ENCODE results near the gene TCN2.
"Not testable (repeated sequence)": the region's sequence is repeated elsewhere in the genome, so short reads cannot be mapped to it uniquely, and the experiment has no call there.

TCN2 gene

DNA sequence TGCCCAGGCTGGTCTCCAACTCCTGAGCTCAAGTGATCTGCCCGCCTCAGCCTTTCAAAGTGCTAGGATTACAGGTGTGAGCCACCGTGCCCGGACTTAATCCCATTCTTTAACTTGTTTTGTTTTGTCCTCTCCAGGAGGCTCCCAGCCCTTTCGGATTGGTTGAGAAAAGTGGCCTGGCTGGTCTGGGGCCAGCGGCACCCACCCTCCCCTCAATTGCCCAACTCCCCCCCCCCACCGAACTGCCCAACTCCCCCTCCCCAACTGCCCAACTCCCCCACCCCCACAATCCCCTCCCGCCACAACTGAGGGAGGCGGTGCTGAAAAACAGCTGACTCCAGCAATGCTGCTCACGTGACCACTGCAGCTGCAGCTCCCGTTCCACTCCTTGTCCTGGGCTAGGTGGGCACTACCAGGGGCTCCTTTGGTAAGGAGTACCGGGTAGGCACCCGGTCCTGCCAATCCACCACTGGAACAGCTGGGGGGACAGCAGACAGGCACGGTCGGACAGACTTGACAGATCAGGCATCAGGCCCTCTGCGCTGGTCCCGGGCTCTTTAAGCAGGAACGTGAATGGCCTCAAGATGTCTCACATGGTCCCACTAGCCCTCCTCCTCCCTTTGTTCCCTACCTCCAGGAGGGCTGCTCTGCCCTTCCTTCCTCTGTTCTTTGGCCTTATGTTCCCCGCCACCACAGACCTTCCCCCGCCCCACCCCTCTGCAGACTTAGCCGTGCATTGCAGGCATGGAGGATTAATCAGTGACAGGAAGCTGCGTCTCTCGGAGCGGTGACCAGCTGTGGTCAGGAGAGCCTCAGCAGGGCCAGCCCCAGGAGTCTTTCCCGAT lies at the start of gene TCN2:
TSS of gene TCN2 (plus strand) at position 720 of the 845 bp plus-strand sequence. CDS start 158 bp downstream, outside the sequence.
- H3K4me1 Mint-ChIP-seq = peaks cover 53% of the 10 kb centered on the region
- no peaks in the 10 kb centered on the region for H3K9me3 Mint-ChIP-seq
- ATAC-seq = peak; percentile 88
- H3K4me3 Mint-ChIP-seq = peak within 1 kb of the TSS; percentile 80 to 89
- DNase-seq = peak; percentile 36 to 57
- H3K27ac Mint-ChIP-seq = peak within 1 kb of the TSS in 1 of 2 donors; percentile 30
- H3K27me3 Mint-ChIP-seq = no peaks in the 10 kb centered on the region

GRCh38 chr22:30557243-30557642 lies 49.7 kb upstream of the TCN2 start:
- Mint-ChIP-seq H3K4me1 (no peaks in the 10 kb centered on the region), H3K27ac (peak overlapping the region in 1 of 2 donors; percentile 81), H3K27me3 (no peaks in the 10 kb centered on the region), H3K4me3 (no peak overlapping the region), H3K9me3 (no peaks in the 10 kb centered on the region)
- ATAC-seq (no peak), DNase-seq (no peak)

DNA sequence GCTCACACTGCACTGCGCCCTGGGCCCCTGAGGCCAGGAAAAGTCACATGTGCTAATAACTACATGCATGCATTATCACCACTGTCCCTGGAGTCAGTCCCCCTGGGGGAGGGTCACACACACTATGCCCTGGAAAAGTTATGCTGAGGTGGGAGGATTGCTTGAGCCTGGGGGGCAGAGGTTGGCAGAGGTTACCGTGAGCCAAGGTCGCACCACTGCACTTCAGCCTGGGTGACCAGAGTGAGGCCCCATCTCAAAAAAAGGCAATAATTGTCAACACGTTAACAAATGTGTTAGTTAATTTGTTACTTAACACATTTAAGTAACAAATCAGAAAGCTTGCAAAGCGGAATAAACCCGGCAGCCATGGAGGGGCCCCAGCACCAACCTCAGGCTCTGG lies 47.1 kb upstream of the TCN2 start:
- Mint-ChIP-seq H3K27ac (no peak overlapping the region), H3K27me3 (no peaks in the 10 kb centered on the region), H3K9me3 (no peaks in the 10 kb centered on the region), H3K4me3 (no peak overlapping the region), H3K4me1 (no peaks in the 10 kb centered on the region)
- ATAC-seq = no peak
- DNase-seq = no peak

DNA sequence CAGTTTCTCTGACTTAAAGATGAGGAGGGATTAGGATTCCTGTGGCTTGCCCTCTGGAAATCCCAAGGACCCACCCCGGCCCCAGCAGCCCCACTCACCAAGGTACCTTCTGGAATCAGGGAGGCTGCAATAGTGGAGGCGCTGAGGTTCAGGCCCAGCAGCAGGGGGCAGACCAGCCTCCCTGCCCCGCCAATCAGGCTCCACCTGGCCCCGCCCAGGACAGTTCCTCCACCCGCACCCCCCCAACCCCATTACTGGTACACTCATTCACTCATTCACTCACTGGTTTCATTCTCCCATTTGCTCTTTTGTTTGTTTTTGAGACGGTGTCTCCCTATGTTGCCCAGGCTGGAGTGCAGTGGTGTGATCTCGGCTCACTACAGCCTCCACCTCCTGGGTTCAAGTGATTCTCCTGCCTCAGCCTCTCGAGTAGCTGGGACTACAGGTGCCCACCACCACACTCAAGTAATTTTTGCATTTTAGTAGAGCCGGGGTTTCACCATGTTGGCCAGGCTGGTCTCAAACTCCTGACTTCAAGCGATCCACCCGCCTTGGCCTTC lies 46.3 kb upstream of the TCN2 start:
- H3K27me3 Mint-ChIP-seq, ATAC-seq, H3K27ac Mint-ChIP-seq, DNase-seq, H3K4me3 Mint-ChIP-seq, H3K4me1 Mint-ChIP-seq, H3K9me3 Mint-ChIP-seq: not testable (repeated sequence)

DNA sequence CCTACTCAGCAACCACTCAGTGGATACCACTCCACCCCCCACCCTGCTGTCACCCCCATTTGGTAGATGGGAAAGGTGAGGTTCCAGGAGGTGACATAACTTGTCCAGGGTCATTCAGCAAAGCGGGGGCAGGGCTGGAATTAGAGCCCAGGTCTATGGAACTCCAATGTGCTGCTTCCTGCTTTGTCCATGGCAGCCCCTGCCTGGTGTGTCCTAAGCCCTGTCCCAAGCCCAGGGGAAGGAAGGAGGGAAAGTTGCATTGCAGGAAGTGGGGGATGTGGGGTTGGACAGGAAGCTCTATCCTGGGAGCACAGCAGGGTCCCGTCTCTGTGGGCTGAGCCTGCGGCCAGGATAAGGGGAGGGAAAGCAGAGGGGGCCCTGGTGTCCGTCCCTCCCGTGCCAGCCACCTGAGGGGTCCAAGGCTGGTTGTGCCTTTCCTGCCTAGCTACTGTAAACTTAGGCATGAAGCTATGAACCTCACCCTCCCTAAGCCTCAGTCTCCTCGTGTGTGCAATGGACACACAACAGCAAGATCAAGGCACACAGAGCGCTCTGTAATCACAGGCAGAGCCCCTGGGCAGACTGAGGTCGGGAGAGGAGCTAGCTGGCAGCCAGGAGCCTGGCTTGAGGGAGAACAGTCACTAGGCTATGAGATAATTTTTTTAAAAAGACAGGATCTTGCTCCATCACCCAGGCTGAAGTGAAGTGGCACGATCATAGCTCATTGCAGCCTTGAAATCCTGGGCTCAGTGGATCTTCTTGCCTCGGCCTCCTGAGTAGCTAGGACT lies 45.4 kb upstream of the TCN2 start:
- ATAC-seq (no peak), DNase-seq (no peak)
- H3K4me3 Mint-ChIP-seq = no peak overlapping the region
- H3K27me3 Mint-ChIP-seq = no peaks in the 10 kb centered on the region
- no peaks in the 10 kb centered on the region for H3K4me1 Mint-ChIP-seq
- no peak overlapping the region for H3K27ac Mint-ChIP-seq
- no peaks in the 10 kb centered on the region for H3K9me3 Mint-ChIP-seq

GRCh38 chr22:30562366-30562765 lies 44.6 kb upstream of the TCN2 start:
- no peak overlapping the region for H3K27ac Mint-ChIP-seq
- H3K4me3 Mint-ChIP-seq = no peak overlapping the region
- no peaks in the 10 kb centered on the region for H3K27me3 Mint-ChIP-seq
- ATAC-seq (no peak), DNase-seq (no peak)
- H3K9me3 Mint-ChIP-seq = no peaks in the 10 kb centered on the region
- H3K4me1 Mint-ChIP-seq = no peaks in the 10 kb centered on the region

DNA sequence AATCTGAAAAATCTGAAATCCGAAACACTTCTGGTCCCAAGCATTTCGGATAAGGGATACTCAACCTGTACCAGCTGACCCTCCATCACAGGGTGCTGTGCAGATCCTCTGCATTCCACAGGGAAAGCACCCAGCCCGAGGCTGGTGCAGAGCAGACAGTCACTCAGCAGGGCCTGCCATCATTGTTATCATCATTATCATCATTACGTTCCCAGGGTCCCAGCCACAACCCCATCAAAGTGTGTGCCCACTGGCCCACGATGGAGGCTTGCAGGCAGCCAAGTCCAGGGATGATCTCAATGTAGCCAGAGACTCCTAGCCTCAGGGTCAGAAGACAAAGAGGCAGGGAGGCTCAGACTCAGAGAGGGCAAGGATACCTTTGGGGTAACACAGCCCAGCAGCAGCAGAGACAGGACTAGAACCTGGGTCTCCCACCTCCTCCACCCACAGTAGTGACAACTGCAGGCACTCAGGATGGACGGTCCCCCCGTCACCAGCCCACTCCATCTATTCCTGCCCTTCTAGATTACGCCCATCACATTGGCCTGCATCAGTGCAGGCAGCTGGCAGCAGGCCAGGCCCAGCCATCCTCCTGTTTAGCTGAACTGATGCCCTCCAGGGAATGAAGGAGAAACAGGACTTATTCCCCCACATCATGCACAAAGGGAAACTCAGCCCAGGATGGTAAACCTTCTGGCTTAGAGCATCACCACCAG lies 42.8 kb upstream of the TCN2 start:
- no peaks in the 10 kb centered on the region for H3K27me3 Mint-ChIP-seq
- H3K4me1 Mint-ChIP-seq = no peaks in the 10 kb centered on the region
- H3K27ac Mint-ChIP-seq = no peak overlapping the region
- H3K4me3 Mint-ChIP-seq = no peak overlapping the region
- DNase-seq (no peak), ATAC-seq (no peak)
- no peaks in the 10 kb centered on the region for H3K9me3 Mint-ChIP-seq

DNA sequence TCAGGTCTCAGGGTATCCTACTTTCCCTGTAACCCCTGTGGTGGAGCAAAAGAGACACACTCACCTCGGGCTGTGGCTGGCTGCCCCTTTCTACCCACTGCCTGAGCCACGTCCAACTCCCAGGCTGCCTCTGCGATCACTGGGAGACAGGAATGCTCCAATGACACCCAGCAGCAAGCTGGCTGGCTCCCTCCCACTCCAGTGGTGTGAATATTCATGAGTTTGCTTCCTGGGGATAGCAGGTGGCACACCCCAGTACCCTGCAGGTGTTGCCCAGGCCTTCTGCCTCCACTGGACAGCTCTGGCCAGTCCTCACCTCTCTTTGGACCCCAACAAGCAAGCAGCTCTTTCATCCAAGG lies 42.2 kb upstream of the TCN2 start:
- Mint-ChIP-seq H3K9me3 (no peaks in the 10 kb centered on the region), H3K4me1 (no peaks in the 10 kb centered on the region), H3K27ac (no peak overlapping the region), H3K27me3 (no peaks in the 10 kb centered on the region), H3K4me3 (no peak overlapping the region)
- DNase-seq (no peak), ATAC-seq (no peak)

GRCh38 chr22:30565341-30565740 lies 41.6 kb upstream of the TCN2 start:
- ATAC-seq = no peak
- DNase-seq = no peak
- Mint-ChIP-seq H3K27ac (no peak overlapping the region), H3K27me3 (no peaks in the 10 kb centered on the region), H3K9me3 (no peaks in the 10 kb centered on the region), H3K4me1 (no peaks in the 10 kb centered on the region), H3K4me3 (no peak overlapping the region)

GRCh38 chr22:30566125-30566524 lies 40.8 kb upstream of the TCN2 start:
- Mint-ChIP-seq H3K27me3 (no peaks in the 10 kb centered on the region), H3K27ac (peak overlapping the region in 1 of 2 donors; percentile 7), H3K4me3 (no peak overlapping the region), H3K9me3 (no peaks in the 10 kb centered on the region), H3K4me1 (no peaks in the 10 kb centered on the region)
- DNase-seq (no peak), ATAC-seq (no peak)

- H3K27me3 Mint-ChIP-seq, ATAC-seq, H3K4me3 Mint-ChIP-seq, H3K9me3 Mint-ChIP-seq, H3K4me1 Mint-ChIP-seq, DNase-seq: not testable (repeated sequence)
- peak overlapping the region in 1 of 2 donors; percentile 51 for H3K27ac Mint-ChIP-seq
Measured at GRCh38 chr22:30567277-30567676, 39.7 kb upstream of the TCN2 start.

- H3K4me3 Mint-ChIP-seq = no peak overlapping the region
- H3K27ac Mint-ChIP-seq = no peak overlapping the region
- H3K9me3 Mint-ChIP-seq = no peaks in the 10 kb centered on the region
- no peaks in the 10 kb centered on the region for H3K4me1 Mint-ChIP-seq
- ATAC-seq (no peak), DNase-seq (no peak)
- H3K27me3 Mint-ChIP-seq = no peaks in the 10 kb centered on the region
Measured at GRCh38 chr22:30568137-30568805, 38.7 kb upstream of the TCN2 start.

GRCh38 chr22:30569674-30570202 lies 37.2 kb upstream of the TCN2 start:
- ATAC-seq (no peak), DNase-seq (no peak)
- Mint-ChIP-seq H3K4me1 (no peaks in the 10 kb centered on the region), H3K4me3 (no peak overlapping the region), H3K27ac (no peak overlapping the region), H3K9me3 (no peaks in the 10 kb centered on the region), H3K27me3 (no peaks in the 10 kb centered on the region)

- DNase-seq = no peak
- peaks cover 18% of the 10 kb centered on the region for H3K4me1 Mint-ChIP-seq
- no peaks in the 10 kb centered on the region for H3K9me3 Mint-ChIP-seq
- no peak overlapping the region for H3K4me3 Mint-ChIP-seq
- no peak overlapping the region for H3K27ac Mint-ChIP-seq
- H3K27me3 Mint-ChIP-seq = no peaks in the 10 kb centered on the region
- no peak for ATAC-seq
Measured at GRCh38 chr22:30572210-30572609, 34.8 kb upstream of the TCN2 start.
